ENCODE measurements around the gene MX2. TPM values are rescaled to one million over a fixed set of nuclear protein-coding genes. Genes with fewer than 3 reads are reported as not detected.
A peak's percentile ranks its signal among the peaks of the same experiment; 100 is the strongest.

Gene MX2
- total RNA-seq, 6 experiments from 2014 or later: 0.11 to 0.61 (median 0.36) TPM; not detected in 1

- DNase-seq: peak; percentile 32
- Mint-ChIP-seq H3K27me3 (ENCODE audit: insufficient read depth) (peaks cover 4% of the 10 kb centered on the region), H3K36me3 (ENCODE audit: low read depth) (no peaks in the 10 kb centered on the region; the same call in 1 of the 2 replicates), H3K4me3 (no peak overlapping the region; the same call in 1 of the 2 replicates), H3K9me3 (no peaks in the 10 kb centered on the region; the same call in 1 of the 2 replicates), H3K27ac (no peak overlapping the region), H3K4me1 (ENCODE audit: low read depth) (no peaks in the 10 kb centered on the region; the same call in 1 of the 2 replicates)
- no peak for TF ChIP-seq CTCF (IDR thresholded peaks at IDR 0.05)
Observed at GRCh38 chr21:41446586-41446985, 84.8 kb downstream of the MX2 start.

- Mint-ChIP-seq H3K4me3 (no peak overlapping the region), H3K27me3 (ENCODE audit: insufficient read depth) (peaks cover 4% of the 10 kb centered on the region), H3K4me1 (ENCODE audit: low read depth) (no peaks in the 10 kb centered on the region; the same call in 1 of the 2 replicates), H3K9me3 (no peaks in the 10 kb centered on the region; the same call in 1 of the 2 replicates), H3K27ac (no peak overlapping the region), H3K36me3 (ENCODE audit: low read depth) (no peaks in the 10 kb centered on the region; the same call in 1 of the 2 replicates)
- no peak for TF ChIP-seq CTCF (IDR thresholded peaks at IDR 0.05)
- no peak for DNase-seq
Observed at GRCh38 chr21:41447356-41447755, 85.5 kb downstream of the MX2 start.

- H3K4me1 Mint-ChIP-seq (ENCODE audit: low read depth): no peaks in the 10 kb centered on the region; the same call in 1 of the 2 replicates
- no peak for TF ChIP-seq CTCF (IDR thresholded peaks at IDR 0.05)
- H3K36me3 Mint-ChIP-seq (ENCODE audit: low read depth): no peaks in the 10 kb centered on the region; the same call in 1 of the 2 replicates
- H3K27me3 Mint-ChIP-seq (ENCODE audit: insufficient read depth): peaks cover 4% of the 10 kb centered on the region
- H3K4me3 Mint-ChIP-seq: no peak overlapping the region
- no peaks in the 10 kb centered on the region; the same call in 1 of the 2 replicates for H3K9me3 Mint-ChIP-seq
- no peak overlapping the region for H3K27ac Mint-ChIP-seq
- no peak for DNase-seq
Observed at GRCh38 chr21:41449613-41450012, 87.8 kb downstream of the MX2 start.

GRCh38 chr21:41451753-41452676 is 90.2 kb downstream of the MX2 start:
- no peak overlapping the region for H3K27ac Mint-ChIP-seq
- no peak for DNase-seq
- no peak for TF ChIP-seq CTCF (IDR thresholded peaks at IDR 0.05)
- no peaks in the 10 kb centered on the region; the same call in 1 of the 2 replicates for H3K4me1 Mint-ChIP-seq (ENCODE audit: low read depth)
- H3K36me3 Mint-ChIP-seq (ENCODE audit: low read depth): no peaks in the 10 kb centered on the region; the same call in 1 of the 2 replicates
- H3K4me3 Mint-ChIP-seq: no peak overlapping the region
- H3K9me3 Mint-ChIP-seq: no peaks in the 10 kb centered on the region; the same call in 1 of the 2 replicates
- H3K27me3 Mint-ChIP-seq (ENCODE audit: insufficient read depth): peaks cover 4% of the 10 kb centered on the region

GRCh38 chr21:41453198-41453597 is 91.4 kb downstream of the MX2 start:
- no peaks in the 10 kb centered on the region for H3K9me3 Mint-ChIP-seq
- no peak overlapping the region for H3K4me3 Mint-ChIP-seq
- no peak overlapping the region for H3K27ac Mint-ChIP-seq
- no peaks in the 10 kb centered on the region for H3K4me1 Mint-ChIP-seq (ENCODE audit: low read depth)
- peaks cover under 1% of the 10 kb centered on the region for H3K27me3 Mint-ChIP-seq (ENCODE audit: insufficient read depth)
- no peak for TF ChIP-seq CTCF (IDR thresholded peaks at IDR 0.05)
- no peak for DNase-seq
- no peaks in the 10 kb centered on the region for H3K36me3 Mint-ChIP-seq (ENCODE audit: low read depth)
